Endothelial cell of umbilical vein (primary cell): Measurements from ENCODE around the gene MORN5.

Experiments used
- CTCF ChIP-seq, 2 donors: IDR thresholded peaks; 1 replicate in 1 of 2; 2 replicates in 1 of 2; pipeline ENCODE4 v1.5.1; 2011; ENCODE audit warnings: low read length in 2 of 2, mild to moderate bottlenecking in 2 of 2, moderate library complexity in 2 of 2, control low read depth in 1 of 2, inconsistent platforms in 1 of 2, low read depth in 1 of 2; ENCODE audit not compliant: insufficient read depth in 1 of 2; ENCODE audit errors: extremely low read depth in 1 of 2
- EZH2 ChIP-seq: IDR thresholded peaks from 2 replicates; pipeline ENCODE4 v1.6.1; 2012; ENCODE audit warnings: borderline replicate concordance, low read depth, mild to moderate bottlenecking, moderate library complexity, low read length, inconsistent platforms; ENCODE audit not compliant: severe bottlenecking

GRCh38 chr9:122116448-122117173 is 43.1 kb upstream of the MORN5 start:
- TF ChIP-seq EZH2 (no peak), CTCF (IDR thresholded peaks at IDR 0.05; ENCODE audit: extremely low read depth in 1 of 2, insufficient read depth in 1 of 2, low read depth in 1 of 2, low read length in 2 of 2) (no peak)
